Activated CD8-positive, alpha-beta memory T cell treated with anti-CD3 and anti-CD28 coated beads, Interleukin-2, amount 50 U/mL, for 4 hours (primary cell): ENCODE data around the gene MAST1.
"Not testable (repeated sequence)": the region's sequence is repeated elsewhere in the genome, so short reads cannot be mapped to it uniquely, and the experiment has no call there.

Experiments
- DNase-seq: peaks from one replicate; pipeline ENCODE4 v3.0.0-alpha.2; 2020

MAST1 gene

DNA sequence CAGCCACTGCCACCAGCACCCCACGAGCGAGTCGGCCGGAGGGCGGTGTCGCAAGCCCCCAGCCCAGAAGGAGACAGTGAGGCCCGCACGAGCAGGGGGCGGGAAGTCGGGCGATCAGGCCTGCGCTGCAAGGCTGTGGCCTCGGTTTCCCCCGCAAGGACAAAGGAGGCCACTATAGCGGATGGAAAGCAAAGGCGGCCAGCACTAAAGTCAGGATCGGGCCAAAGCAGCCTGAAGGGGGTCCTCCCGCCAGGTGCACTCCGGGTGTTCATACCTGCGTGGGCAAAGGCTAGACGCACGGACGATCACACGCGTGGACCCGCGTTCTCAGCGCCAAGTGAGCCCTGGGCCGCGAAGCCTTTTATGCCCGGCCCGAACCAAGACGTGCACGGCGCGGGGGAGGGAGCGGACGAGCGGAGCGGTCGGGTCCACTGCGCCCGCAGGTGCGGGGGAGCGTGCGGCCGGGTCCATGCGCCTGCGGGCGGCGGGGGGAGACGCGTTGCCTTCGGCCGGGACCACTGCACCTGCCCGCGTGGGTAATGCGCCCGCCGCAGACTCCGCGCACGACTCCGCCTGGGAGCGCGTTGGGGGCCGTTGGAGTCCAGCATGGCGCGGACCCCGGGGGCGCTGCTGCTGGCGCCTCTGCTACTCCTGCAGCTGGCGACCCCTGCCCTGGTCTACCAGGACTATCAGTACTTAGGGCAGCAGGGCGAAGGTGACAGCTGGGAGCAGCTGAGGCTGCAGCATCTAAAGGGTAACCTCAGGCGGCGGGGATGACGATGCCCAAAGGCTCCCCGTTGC lies 36.6 kb upstream of the MAST1 start, which contains the start of the genes PRDX2 and THSD8:
Gene PRDX2, minus strand, starts transcription at position 335 of the 801 bp plus-strand sequence. CDS start 539 bp downstream, outside the sequence.
Gene THSD8, plus strand, starts transcription at position 604 of the 801 bp plus-strand sequence. Its CDS starts 3 bp downstream, at position 607.
- peak; percentile 63 for DNase-seq

DNA sequence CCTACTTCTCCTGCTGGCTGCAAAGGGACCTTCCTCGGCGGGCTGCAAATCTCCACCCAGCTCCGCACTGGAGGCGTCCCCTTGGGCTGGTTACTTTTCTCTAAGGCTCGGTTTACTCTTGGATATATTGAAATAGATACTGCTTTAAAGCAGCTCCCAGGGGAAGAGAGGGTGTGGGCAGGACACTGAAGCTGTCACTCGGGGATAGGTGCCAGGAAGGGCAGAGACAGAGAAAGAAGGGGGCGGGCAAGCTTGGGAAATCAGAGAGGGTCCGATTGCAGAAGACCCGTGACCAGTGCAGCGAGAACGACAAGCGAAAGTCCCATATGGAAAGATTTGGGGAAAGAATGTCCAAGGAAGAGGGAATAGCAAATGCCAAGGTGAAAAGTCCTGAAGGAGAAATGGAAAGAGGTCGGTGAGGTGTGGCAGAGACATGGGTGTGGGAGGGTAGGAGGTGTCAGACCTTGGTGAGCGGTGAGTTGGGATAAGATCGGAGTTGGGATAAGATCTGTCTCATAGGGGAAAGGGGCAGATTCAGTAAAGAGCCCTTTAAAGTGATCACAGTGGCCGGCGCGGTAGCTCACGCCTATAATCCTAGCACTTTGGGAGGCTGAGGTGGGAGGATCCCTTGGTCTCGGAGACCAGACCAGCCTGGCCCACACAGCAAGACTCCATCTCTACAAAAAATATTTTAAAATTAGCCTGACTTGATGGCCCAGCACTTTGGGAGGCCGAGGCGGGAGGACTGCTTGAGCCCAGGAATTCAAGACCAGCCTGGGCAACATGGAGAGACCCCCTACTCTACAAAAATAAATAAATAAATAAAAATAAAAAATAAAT lies 35.8 kb upstream of the MAST1 start:
- no peak for DNase-seq

DNA sequence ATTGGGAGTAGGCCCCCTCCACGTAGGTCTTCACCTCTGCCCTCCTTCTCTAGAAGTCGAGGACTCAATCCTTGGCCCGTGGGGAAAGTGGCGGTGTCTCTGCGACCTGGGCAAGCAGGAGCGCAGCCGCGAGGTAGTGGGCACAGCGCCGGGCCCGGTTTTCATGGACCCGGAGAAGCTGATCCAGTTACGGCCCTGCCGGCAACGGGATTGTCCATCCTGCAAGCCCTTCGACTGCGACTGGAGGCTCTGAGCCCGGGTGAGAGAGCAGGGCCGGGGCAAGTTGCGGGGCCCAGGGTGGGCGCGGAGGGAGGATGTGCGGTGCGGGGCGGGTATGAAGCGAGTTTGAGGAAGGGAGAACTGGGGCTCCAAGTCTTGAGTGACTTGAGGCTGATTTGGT lies 34.3 kb upstream of the MAST1 start:
- DNase-seq, result no peak

DNA sequence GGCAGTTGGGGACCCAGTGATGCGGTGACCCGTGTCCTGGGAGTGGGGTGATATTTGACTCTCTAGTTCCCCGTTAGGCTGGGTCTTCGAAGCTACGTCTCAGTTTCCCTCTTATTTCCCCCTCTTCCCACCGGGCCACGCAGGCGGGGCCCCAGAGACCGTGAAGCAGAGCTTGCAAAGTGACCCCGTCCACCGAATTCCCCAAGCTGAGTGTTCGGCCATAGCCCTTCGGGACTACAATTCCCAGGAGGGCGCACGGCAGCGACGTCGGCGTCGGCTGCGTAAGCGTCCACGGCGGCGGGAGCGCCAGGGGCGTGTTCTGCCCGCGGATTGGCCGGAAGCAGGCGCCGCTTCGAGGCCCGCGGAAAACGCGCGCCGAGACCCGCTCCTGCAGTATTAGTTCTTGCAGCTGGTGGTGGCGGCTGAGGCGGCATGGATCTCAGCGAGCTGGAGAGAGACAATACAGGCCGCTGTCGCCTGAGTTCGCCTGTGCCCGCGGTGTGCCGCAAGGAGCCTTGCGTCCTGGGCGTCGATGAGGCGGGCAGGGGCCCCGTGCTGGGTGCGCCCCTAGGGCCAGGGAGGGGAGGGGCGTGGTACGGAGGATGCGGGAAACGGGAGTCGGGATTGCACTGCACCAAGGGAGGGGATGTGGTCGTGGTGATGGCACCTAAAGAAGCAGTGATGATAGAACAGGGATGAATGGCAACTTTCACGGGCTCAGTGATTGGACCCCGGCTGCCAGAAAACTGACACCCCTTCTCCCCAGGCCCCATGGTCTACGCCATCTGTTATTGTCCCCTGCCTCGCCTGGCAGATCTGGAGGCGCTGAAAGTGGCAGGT lies 31.9 kb upstream of the MAST1 start, which contains the start of gene RNASEH2A:
Gene RNASEH2A, plus strand, starts transcription at position 343 of the 840 bp plus-strand sequence. Its CDS starts 90 bp downstream, at position 433.
- peak; percentile 88 for DNase-seq

DNA sequence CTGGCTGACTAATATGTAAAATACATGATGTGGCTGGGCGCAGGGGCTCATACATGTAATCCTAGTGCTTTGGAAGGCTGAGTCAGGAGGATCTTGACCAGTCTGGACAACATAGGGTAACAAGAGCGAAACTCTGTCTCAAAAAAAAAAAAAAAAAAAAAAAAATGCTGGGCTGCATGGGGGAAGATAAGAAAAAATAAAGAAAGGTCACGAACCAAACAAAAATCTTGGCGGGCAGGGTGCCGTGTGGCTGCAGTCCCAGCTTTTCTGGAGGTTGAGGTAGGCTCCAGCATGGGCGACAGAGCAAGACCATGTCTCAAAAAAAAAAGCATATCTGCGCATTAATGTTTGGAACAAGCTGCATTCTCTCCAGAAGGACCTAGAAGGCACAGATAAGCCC lies 23.2 kb upstream of the MAST1 start:
- DNase-seq, result no peak

DNA sequence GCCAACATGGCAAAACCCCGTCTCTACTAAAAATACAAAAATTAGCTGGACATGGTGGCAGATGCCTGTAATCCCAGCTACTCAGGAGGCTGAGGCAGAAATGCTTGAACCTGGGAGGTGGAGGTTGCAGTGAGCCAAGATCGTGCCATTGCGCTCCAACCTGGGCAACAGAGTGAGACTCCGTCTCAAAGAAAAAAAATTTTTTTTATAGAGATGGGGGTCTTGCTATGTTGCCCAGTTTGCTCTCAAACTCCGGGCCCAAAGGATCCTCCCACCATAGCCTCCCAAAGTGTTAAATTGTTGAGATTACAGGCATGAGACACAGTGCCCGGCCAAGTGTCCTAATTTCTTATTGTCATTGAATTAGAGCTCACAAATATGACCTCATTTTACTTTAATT lies 21.1 kb upstream of the MAST1 start:
- not testable (repeated sequence) for DNase-seq

DNA sequence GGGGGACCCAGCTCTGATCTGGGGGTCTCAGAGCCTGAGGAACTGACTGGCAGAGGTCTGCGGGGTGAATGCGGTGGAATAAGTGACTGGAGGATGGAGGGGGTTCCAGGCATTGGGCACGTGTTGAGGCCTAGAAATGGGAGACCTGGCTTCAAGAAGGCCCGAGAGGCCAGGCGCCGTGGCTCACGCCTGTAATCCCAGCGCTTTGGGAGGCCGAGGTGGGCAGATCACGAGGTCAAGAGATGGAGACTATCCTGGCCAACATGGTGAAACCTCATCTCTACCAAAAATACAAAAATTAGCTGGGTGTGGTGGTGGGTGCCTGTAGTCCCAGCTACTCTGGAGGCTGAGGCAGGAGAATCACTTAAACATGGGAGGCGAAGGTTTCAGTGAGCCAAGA lies 20.5 kb upstream of the MAST1 start:
- not testable (repeated sequence) for DNase-seq

DNA sequence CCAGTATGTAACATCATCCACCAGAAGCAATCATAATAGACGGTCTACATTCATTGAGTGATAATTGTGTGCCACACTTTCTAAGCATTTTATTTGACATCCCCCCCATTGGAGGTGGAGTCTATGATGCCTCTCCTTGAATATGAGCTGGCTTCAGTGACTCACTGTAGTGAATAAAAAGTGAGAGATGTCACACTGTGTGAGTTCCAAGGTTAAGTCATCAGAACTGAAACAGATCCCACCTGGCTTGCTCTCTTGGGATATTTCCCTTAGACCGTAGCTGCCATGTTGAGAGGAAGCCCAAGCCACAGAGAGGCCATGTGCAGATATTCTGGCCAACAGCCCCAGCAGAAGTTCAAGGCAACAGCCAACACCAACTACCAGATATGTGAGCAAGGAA lies 16.6 kb upstream of the MAST1 start:
- no peak for DNase-seq

DNA sequence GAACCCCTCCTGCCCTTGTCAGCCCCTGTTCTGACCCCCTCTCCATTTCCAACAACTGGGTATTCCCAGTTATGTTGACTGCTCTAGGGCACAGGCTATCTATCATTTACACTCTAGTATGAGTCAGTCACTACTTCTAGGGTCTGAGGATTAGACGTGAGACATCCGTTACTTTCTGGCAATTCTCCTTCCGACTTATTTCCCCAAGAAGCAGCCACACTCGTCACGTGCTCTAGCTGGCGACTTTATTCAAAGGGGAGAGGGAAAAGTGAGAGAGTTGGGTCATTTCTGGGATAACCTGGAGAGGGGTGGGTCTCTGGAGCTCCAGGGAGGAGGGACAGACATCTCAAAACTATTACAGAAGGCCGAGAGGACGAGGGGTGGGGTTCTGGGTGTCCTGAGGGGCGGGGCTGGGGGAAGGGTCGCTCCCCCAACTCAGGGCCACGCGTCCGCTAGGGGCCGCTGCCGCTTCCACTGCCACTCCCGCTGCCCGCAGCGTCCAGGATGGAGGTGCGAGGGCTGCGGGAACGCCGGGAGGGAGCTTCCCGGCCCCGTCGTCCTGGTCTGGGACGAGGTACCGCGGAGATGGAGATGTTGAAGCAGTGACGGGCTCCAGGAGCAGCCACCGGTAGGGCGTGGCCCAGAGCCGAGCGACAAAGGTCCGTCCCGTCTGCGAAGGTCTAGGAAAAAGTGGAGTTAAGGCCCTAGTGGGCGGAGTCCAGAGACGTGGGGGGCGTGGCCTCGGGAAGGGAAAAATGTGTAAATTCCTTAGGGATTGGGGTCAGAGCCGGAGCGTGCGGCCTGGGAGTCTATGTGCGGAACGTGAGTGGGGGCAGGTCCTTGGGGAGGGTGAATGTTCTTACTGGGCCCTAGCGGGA lies 12.8 kb upstream of the MAST1 start:
- no peak for DNase-seq

DNA sequence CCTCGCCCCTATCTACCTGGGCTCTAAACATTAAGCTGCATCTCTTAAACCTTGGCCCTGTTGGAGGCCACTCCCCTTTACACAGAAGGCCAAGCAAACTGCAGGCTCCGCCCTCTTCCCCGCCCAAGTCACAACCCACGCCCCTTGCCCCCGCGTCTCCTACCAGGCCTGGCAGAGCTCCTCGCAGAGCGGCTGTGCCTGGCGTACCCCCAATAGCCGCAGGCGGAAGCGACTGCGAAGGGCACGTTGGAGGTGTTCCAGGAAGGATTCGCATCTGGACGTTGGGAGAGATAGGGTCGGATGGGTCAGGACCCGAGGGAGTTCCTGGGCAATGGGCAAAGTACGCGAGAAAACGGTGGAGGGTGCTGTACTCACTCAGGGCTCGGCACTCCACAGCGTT lies 9.8 kb upstream of the MAST1 start:
- DNase-seq, result no peak

DNA sequence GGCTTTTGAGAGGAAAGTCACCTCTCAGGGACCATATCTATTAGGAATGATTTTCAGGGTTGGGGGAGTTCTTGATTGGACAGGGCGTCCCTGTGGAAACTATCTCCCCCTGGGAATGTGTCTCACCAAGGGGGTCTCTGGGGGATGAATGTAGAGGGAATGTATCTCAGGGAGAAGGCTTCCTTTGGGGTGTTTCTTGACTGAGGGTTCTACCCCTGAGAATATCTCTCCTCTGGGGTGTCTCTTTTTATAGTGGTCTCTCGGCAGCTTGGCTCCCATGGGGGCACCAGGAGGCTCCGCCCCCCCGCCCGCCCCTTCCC lies 4.9 kb upstream of the MAST1 start:
- DNase-seq, result no peak

DNA sequence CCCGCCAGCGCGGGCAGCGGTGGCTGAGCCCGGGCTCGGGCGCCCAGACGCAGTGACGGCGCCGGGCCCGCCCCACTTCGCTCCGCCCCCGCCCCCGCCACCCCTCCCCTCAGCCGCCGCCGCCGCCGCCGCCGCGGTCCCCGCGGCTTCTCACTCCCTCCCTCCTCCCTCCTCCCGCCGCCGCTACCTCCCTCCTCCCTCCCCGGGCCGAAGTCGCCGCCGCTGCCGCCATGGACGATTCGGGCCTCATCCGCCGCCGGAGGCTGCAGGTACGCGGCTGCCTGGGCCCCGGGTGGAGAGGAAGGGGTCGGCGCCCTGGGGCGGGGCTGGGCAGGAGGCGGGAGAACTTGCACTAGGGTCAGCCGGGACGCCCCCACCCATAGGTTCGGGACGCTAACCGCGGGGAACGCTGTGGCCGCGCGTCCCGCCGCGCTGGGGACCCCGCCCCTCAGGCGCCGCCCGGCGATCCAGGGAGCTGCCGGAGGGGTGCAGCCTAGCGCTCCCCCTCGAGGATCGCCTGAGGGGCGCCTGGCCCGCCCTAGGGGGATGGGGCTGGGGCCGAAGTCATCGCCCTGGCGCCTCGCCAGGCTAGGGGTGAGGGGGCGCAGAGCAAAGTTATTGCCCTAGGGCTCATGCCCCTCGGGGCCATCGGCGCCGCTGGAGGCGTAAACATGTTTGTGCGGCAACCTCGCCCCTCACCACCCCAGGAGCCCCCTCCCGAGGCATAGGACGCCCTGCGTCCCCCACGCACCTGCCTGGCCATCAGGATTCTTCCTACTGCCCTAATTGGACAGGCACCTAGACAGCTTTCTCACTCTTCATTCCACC lies 4.4 kb upstream of the MAST1 start:
- peak; percentile 42 for DNase-seq

DNA sequence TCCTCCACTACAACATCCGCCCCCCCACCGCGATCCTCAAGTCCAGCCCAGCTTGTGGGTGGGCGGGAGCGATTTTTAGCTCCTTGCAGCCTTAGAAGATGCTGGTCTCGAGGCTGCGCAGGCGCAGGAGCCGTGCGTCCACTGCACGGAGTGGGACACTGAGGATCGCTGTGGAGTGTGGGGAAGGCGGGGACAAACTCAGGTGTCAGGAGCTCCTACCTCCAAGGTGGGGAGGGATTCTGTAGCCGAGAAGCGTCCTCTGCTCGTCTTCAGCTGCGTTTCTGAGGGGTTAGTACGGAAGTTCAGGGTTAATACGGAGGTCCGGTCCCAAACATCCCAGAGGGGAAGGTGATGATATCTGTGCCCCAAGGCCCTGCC lies 3.8 kb upstream of the MAST1 start, which contains the start of gene RTBDN:
Gene RTBDN, minus strand, starts transcription at position 14 of the 378 bp plus-strand sequence. CDS start 4,600 bp downstream, outside the sequence.
- DNase-seq, result no peak

DNA sequence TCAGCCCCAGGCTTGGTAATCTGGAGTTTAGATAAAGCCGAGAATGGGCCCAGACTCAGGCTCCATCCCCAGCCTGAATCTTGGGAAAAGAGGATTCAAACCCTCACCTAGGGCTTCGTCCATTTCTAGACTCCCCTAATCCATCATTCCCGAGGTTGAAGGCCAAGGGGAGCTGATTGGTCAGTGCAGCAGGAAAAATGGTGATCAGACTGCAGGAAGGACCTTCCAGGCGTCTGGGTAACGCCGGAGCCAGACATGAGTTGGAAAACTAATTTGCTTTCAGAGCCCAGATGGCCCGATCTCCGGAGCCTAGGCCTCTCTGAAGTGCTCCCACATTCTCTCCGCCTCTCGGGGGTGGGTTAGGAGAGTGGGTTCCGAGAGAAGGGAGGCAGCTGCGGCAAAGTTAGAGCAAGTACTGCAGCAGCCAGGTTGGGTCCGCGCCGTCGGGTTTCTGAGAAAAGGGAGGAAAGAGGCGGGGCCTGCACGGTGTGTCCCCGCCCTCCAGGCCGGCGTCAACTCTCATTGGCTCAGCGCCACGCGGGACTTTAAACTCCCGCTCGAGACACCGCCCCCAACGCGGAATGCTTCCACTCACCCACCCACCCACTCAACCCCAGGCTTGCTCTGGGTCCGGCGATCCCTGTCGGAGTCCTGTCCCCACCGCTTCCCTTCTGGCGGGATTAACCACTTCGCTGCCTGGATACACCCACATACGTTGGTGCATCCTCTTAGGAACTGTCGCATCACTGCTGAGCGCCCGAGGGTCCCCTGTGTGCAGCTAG lies 3.1 kb upstream of the MAST1 start:
- DNase-seq, result no peak

DNA sequence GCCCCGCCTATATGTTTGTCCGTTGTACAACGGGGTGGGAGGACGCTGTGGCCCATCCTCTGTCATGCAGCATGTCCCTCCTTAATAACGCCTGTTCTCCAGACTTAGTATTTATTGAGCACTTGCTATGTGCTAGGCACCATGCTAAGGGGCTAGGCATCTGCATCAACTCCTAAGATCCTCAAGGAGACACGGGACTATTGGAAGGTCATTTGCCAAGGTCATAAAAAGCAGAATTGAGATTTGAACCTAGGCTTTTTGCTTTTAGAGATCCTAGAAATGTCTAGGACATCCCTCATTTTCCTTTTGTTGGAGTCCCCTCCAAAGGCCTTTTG lies 1.8 kb upstream of the MAST1 start:
- DNase-seq, result no peak

DNA sequence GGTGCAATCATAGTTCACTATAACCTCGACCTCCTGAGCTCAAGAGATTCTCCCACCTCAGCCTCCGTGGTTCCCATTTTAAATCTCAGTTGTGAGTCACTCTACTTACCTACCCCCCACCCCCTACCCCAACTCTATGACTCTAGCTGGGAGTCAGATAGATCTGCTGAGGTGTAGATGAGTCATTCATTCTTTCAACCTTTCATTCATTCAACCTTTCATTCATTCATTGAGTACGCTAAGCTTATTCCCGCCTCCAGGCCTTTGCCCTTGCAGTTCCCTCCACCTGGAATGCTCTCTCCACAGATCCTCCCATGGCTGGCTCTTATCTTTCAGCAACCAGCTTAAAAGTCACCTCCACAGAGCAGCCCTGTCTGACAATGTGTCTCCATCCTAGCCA lies 1.1 kb upstream of the MAST1 start:
- DNase-seq, result no peak

DNA sequence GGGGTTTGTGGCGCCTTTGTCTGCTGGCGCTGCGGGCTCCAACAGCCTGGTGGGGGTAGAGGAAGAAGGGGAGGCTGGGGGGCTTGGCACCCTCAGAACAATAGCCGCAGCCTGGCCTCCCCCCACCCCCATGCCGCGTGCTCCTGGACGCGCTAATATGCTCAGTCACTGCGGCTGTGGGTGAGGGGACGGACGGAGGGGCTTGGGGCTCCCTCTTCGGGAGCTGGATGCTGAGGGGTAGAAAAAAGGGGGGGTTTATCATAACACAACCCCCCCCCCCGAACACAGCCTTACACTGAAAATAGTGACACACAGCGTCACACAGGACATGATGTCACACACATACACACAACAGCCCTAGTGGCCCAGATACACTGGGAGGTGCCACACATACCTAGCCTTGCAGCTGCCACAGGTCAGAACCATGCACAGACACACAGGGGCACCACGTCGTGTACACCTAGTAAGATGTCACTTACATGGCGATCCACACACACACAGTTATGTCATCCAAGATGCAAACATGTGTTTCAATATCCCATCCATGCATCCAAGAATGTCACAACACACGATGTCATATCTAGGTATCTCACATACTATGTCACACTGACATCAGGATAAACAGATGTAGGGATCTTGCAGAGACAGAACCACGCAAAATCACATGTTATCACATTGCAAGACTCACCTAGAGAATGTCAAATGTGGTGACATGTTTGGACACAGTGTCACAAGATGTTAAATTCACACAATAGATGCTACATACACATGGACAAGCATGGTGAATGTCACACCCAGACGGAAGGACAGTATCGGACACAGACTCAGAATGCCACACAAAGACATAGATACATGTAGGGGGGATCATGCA lies 806 bp downstream of the MAST1 start:
- no peak for DNase-seq

DNA sequence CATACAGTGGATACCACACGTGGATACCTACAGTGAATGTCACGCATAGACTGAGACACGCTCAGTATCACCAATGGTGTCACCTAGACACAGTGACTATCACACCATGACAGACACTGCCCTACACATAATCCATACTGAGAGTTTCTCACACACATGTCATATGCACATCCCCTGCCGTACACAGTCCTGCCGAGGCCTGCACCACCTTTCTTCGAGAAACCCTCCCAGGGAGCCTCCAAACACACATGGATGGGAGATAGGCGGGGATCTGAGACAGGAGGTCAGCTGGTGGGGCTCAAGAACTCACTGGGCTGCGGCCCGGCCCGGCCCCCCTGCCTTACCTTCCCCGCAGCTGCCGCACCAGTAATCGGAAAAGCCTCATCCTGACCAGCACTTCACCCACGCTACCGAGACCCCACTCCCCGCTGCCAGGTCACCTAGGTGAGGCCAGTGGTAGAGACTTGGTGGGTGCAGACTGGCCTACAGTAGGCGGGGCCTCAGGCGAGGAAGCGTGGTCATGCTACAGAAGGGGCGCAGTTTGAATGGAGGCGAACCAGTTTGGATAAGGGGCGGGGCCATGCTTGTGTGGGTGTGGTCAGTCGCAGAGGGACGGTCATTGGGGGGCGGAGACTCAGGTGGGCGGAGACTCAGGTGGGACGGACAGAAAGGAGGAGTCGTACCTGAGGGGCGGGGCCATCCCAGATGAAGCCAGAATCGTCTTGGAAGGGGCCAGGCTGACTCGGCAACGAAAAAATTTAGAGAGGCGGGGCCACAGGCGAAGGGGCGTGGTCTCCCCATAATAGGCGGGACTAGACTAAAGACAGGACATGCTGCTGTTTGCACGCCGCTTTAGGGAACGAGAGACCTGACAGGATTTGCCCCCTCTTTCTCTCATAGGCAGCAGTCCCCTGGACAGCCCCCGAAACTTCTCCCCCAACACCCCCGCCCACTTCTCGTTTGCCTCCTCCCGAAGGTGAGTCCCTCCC lies 2.1 kb downstream of the MAST1 start:
- no peak for DNase-seq
